Peyer's patch (tissue), 4 donors: ENCODE measurements around the gene OPN4.

Source experiments
- POLR2A ChIP-seq, 2 donors: fragments of 450-650 bp; IDR thresholded peaks; one replicate each; pipeline ENCODE4 v1.5.1; 2017; ENCODE audit warnings: antibody characterized with exemption in 2 of 2, mild to moderate bottlenecking in 2 of 2, moderate library complexity in 2 of 2
- TF ChIP-seq, protein P1 (sequence below), 6 experiments: fragments of 450-650 bp in 4 of 6; fragments of 200-600 bp in 2 of 6; sonication (generic) in 1 of 6; IDR thresholded peaks; one replicate each; pipeline ENCODE4 v1.5.1; 2017 to 2019; ENCODE audit warnings: antibody characterized with exemption in 6 of 6, mild to moderate bottlenecking in 3 of 6, moderate library complexity in 1 of 6

DNA sequence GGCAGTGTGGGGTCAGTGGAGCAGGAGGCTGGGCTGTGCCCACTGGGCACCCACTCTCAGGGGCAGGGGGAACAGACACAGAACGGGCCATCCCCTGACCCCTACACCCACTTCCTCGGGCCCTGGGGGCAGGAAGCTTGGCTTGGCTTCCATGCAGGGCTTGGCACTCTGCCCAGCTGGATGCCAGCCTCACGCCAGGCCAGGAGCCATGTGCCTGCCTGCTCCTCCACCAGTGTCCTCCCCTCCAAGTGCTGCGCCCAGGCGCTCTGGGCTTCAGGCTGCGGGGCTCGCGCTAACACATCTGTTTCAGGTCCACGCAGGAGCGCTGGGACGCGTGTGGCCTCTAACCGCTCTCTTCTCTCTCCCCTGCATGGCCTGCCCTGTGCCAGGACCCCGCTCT is 26.7 kb downstream of the OPN4 start:
- TF ChIP-seq, protein P1, sequence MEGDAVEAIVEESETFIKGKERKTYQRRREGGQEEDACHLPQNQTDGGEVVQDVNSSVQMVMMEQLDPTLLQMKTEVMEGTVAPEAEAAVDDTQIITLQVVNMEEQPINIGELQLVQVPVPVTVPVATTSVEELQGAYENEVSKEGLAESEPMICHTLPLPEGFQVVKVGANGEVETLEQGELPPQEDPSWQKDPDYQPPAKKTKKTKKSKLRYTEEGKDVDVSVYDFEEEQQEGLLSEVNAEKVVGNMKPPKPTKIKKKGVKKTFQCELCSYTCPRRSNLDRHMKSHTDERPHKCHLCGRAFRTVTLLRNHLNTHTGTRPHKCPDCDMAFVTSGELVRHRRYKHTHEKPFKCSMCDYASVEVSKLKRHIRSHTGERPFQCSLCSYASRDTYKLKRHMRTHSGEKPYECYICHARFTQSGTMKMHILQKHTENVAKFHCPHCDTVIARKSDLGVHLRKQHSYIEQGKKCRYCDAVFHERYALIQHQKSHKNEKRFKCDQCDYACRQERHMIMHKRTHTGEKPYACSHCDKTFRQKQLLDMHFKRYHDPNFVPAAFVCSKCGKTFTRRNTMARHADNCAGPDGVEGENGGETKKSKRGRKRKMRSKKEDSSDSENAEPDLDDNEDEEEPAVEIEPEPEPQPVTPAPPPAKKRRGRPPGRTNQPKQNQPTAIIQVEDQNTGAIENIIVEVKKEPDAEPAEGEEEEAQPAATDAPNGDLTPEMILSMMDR (IDR thresholded peaks at IDR 0.05): no peak
- TF ChIP-seq POLR2A (IDR thresholded peaks at IDR 0.05): no peak
